Activated T-cell treated with anti-CD3 and anti-CD28 coated beads, Interleukin-2, amount 50 U/mL, for 48 hours (primary cell): ENCODE results near the gene ITGA11.
"Not testable (repeated sequence)": the region's sequence is repeated elsewhere in the genome, so short reads cannot be mapped to it uniquely, and the experiment has no call there.

Experiments used
- DNase-seq, 2 experiments: peaks; one replicate each; pipeline ENCODE4 v3.0.0-alpha.2; 2020

The ITGA11 gene

DNA sequence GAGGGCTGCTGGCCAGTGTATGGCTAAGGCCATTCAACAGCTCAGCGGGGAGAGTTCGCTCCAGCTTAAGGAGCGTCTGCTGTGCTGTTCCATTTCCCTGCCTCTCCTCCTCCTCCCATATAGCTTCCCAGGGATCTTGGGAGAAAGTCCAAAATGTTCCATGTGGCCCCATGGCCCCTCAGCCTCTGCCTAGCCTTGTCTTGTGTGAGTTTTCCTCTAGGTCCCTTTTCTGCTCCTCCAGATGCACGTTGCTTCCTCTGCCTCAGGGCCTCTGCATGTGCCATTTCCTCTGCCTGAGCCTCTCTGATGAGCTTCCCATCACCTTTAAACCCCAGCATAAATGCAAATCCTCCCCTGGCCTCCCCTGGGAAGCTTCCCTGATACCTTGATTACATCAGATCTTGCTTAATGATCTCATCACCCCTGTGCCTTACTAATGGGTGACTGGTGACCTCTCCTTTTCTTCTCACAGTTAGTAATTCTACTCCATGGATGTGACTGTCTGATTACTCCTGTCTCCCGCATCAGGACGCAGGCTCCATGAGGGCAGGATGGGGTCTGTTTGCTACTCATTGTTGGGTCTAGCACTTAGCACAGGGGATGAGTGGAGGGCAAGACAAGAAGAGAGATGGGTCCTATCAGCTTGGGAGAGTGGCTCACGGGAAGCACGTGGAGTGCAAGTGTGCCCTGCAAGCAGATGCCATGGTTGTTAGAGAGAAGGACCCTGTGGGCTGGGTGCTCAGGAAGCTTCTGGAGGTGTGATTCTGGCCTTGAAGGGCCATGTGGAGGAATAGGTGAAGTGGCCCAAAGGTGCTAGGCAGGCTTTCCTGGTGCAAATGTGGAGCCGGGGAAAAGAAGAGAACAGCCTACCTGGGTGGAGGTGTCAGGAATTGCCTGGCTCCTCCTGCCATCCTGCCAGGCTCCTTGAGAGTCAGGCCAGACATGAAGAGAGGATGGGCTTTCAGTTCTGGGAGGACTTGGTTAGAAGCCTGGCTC, 23.8 kb downstream of the ITGA11 start:
- DNase-seq: no peak

DNA sequence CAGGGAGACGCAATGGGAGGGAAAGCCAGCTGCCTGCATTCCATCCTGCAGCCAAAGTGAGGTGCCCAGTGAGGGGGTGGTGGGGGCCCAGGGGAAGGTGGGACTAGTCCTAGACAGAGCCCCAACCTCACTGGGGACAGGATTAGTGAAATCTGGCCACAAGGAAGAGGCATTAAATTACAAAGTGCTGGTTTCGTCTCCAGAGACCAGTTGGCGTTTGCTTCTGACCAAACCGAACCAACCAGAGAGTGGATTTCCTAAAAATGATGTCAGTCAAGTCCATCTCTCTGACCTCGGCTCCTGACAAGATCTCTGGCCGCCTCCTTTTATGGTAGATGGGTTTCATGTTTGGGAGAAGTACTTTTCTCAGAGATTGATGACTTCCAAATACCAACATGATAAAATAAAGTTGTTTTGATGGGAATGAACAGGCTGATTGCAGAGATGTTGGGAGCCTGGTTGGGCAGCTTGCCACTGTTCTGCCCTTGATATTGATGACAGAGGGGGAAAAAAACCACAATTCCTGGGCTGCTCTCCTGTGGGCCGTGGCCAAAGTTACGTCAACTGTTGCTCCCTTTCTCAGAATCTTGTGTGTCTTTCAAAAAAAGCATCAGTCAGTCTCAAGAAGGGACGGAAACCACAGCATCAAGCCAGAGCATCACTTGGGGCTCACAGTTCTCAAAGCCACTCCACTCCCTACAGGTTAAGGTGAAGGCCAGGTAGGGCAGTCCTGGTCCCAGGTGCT, 24.6 kb downstream of the ITGA11 start:
- no peak for DNase-seq

DNA sequence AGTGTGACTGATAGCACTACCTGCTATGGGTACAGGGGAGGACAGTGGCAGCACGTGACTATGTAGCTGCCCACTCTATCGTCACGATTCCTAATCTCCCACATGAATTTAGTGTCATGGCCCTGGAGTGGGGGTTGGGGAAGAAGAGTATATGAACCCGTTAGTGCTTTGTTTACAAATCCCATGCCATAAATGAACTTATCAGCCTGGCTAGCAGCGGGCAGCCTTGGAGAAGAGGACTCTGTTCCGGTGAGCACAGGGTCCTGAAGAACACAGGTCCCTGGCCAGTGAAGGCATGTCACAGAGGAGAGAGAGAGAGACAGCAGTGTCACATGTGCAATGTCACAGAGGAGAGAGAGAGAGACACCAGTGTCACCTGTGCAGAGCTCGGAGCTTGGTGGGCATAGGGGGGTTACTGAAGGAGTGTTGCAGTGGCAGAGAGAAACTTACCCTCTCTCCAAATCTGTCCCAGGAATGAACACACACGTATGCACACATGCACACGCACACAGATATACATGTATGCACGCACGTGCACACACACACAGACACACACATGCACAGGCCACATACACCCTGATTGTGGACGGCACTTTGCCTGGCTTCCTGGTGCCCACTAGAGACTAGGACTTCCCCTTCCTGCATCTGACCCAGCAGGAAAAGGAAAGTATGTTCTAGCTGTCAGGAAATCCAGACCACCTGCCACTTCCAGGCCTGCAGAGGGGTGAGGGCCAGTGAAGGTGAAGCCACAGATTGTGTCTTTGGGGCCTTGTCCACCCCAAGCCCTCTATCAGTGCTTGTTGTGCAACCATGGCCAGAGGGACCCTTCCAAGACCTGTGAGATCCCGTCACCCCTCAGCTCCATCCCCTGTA, 26.3 kb downstream of the ITGA11 start:
- DNase-seq: no peak

DNA sequence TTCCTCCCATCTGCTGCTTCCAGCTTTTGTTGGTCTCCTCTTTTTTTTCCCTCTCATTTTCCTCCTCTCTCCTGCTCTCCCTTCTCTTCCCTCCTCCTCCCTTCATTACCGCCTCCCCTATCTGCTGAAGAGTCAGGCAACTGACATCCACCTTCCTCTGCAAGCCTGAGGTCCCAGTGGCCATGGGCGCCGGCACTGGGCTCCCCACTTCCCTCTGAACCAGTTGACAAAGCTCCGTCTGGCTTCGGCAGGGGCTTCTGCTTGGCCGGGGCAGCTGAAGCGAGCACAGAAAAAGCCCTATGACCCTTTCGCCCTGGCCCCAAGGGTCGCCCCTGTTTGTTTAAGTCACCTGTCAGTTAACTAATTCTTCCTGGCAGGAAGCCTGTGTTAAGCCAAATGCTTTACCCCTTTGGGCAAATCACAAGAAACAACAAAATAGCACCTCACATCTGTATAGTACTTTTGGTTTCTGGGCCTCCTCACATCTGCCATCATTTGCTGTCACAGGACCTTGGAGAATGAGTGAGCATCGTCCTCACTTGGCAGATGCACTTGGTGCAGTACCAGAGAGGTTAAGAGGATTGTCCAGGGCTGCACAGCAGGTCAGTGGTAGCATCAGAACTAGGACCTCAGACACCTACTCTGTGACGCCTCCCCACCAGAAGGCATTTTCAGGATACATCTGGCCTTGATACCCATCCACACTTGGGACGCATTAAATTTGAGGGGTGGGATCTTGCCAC, 27.7 kb downstream of the ITGA11 start:
- no peak for DNase-seq

DNA sequence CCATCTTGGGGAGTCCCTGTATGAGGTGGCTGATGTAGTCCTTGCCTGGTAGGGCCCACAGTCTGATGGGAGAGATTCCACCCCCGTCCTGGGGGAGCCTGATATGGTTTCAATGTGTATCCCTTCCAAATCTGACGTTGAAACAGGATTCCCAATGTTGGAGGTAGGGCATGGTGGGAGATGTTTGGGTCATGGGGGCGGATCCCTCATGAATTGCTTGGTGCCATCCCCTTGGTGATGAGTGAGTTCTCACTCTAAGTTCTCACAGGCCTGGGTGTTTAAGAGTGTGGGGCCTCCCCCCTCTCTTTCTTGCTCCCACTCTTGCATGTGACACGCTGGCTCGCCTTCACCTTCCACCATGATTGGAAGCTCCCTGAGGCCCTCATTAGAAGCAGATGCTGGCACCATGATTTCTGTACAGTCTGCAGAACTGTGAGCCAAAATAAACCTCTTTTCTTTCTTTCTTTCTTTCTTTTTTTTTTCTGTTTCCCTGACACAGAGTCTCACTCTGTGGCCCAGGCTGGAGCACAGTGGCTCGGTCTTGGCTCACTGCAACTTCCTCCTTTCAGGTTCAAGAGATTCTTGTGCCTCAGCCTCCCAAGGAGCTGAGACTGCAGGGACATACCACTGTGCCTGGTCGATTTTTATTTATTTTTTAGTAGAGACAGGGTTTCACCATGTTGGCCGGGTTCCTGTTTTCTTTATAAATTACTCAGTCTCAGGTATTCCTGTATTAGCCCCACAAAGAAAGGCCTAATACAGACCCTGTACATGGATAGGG, 28.6 kb downstream of the ITGA11 start:
- DNase-seq: no peak

DNA sequence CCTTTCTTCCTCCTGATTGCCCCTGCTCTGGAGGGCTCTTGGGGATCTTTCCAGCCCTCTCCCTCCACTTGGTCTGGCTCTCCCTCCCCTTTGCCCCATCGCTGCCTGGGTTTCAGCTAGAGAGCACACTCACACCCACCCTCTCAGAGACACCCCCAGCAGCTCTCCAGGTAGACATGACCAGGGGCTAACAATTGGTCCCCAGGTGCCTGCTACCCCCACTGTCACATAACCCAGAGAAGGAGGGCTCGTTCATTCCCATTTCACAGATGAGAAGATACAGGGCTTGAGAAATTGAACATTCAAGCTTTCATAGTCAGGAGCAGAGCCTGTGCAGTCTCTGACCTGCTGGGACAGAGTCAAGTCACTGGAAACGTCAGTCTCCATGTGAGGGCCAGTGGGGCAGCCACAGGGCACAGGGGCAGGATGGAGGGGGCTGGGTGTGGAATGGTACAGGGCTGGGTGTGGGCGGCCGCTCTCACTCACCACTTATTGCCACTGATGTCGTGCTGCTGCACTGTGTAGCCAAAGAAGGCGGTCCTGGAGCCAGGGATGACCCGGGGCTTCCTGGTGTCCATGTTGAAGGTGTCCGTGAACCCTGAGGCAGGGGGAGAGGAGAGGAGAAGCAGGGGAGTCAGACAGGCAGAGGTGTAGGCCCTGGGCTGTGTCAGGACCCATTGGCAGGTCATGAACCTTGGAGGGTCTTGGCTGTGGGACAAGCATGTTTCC, 29.4 kb downstream of the ITGA11 start:
- DNase-seq: no peak

DNA sequence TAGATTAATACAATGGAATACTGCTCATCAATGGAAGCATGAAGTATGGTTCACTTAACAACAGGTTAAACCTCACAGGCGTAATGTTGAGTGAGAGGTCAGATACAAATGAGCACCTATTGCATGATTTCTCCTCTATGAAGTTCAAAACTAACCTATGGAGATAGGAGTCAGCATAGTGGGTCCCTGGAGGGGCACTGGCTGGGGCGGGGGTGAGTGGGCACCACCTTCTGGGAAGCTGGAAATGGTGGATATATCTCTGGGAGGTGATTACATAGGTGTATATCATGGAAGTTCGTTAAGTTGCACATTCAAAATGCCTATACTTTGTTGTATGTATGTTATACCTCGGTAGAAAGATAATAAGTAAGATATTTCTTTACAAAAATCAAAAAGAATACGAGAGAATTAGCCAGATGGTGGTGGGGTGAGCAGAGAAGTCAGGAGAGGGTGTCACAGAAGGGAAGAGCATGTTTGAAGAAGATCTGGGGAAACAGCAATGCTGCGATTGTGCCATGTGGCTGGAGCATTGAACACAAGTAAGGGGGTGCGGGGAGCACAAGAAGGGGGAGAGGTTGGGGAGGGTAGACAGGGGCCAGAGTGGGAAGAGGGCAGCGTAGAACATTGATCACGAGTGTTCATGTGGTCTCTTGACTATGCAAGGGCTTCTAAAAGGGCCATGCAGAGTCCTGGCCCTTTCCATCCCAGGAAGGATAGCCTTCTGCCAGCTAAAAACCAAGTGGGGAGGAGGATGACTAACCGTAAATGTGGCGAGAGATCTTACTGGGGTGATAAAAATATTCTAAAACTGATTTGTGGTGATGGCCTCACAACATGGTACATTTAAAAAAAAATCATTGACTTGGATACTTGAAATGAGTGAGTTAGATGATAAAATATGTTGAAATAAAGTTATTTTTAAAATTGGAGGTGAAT, 30.2 kb downstream of the ITGA11 start:
- DNase-seq: no peak

DNA sequence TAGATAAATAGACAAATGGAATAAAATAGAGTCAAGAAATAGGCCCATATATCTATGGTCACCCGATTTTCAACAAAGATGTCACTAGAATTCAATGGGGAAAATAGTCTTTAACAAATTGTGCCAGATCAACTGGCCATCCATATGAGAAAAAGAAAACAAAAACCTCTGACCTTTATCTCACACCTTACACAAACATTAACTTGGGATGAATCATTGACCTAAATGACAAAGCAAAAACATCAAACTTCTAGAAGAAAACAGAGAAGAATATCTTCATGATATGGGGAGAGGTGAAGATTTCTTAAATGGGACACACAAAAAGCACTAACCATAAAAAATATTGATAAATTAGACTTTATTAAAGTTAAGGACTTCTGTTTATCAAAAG, 31.9 kb downstream of the ITGA11 start:
- DNase-seq: no peak

DNA sequence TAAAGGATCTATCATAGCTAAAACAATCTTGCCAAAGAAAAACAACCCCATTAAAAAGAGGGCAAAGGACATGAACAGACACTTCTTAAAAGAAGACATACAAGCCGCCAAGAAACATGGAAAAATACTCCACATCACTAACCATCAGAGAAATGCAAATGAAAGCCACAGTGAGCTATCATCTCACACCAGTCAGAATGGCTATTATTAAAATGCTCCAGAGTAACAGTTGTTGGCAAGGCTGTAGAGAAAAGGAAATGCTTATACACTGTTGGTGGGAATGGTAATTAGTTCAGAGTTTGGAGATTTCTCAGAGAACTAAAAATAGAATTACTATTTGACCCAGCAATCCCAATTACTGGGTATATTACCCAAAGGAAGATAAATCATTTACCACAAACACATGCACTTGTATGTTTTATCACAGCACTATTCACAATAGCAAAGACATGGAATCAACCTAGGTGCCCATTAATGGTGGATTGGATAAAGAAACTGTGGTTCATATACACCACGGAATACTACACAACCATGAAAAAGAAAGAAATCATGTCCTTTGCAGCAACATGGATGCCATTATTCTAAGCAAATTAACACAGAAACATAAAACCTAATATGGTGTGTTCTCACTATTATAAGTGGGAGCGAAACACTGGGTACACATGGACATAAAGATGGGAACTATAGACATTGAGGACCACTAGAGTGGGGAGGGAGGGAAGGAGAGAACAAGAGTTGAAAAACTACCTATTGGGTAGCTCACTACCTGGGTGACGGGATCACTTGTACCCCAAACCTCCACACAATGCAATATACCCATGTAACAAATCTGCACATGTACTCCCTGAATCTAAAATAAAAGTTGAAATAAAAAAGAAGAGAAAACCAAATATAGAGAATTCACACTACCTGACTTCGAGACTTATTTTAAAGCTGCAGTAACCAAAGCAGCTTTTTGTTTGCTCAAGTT, 32.6 kb downstream of the ITGA11 start:
- no peak for DNase-seq

DNA sequence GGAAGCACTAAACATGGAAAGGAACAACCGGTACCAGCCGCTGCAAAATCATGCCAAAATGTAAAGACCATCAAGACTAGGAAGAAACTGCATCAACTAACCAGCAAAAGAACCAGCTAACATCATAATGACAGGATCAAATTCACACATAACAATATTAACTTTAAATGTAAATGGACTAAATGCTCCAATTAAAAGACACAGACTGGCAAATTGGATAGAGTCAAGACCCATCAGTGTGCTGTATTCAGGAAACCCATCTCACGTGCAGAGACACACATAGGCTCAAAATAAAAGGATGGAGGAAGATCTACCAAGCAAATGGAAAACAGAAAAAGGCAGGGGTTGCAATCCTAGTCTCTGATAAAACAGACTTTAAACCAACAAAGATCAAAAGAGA, 34.0 kb downstream of the ITGA11 start:
- DNase-seq: not testable (repeated sequence)

DNA sequence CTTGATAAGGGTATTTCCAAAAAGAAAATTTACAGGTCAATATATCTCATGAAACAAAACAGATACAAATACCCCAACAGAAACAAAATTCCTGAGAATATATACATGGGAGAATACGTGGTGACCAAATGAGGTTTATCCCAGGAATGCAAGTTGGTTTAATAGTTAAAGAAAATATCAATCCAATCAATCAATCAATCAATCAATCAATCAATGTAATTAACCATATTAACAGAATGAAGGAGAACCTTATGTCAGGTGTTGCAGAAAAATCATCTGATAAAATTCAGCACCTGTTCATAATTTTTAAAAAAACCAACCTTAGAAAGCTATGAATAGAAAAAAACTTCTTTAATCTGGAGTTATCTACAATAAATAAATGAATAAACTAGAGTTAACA, 35.9 kb downstream of the ITGA11 start:
- DNase-seq: no peak

DNA sequence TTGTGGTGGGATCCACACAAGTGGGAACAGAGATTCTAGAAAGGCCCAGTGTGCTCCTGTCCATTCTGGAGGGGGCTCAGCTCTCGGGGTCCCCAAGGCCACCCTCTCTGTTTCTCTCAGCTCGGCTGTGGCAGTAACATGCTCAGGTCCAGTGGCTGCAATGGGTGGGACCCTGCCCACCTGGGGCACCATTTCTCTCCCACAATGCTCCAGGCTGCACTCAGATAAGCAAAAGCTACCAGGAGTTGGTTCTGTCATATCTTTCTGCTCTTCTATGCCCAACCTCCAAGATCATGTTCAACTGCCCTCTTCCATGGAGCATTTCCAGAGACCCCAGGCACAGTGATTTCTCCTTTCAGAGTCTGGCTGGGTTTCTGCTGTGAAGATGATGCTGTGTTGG, 40.8 kb downstream of the ITGA11 start:
- DNase-seq: no peak

DNA sequence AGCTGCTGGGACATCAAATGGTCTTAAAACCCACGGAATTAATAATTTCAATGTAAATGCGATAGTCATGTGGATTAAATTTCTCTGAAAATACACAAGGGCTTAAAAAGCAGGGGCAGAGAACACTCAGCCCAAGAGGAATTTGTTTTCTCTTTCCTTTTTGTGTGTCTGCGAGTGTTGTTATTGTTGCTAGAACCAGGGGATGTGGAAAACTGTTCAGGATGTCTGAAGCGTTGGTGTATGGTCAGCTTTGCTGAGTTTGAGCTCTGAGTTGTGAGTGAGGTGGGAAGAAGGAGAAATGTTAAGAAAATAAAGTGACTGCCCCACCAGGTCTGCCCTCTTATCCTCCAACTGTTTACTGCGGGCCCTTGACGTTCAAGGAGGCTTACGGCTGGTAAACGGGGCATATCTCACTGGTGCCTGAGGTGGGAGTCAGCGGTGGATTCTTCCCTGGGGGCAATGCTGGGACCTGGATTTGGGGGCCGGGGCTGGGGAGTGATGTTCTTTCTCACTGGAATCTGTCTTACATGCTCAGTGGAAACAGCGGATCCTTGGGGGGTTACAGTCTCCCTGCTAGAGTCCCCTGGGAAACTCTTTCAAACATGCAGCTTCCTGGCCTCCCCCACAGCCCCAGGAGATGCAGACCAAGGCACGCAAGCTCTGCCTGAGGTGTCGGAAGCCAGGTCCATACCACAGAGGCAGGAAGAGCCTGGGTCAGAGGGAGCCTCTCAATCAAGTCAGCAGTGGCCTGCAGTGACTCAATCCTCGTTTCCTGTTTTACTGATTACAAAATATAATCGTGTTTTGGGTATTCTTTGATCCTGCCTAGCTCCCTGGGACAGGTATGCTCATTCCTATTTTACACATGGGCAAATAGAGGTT, 41.8 kb downstream of the ITGA11 start:
- DNase-seq: peak in 1 of 2 experiments; percentile 18

DNA sequence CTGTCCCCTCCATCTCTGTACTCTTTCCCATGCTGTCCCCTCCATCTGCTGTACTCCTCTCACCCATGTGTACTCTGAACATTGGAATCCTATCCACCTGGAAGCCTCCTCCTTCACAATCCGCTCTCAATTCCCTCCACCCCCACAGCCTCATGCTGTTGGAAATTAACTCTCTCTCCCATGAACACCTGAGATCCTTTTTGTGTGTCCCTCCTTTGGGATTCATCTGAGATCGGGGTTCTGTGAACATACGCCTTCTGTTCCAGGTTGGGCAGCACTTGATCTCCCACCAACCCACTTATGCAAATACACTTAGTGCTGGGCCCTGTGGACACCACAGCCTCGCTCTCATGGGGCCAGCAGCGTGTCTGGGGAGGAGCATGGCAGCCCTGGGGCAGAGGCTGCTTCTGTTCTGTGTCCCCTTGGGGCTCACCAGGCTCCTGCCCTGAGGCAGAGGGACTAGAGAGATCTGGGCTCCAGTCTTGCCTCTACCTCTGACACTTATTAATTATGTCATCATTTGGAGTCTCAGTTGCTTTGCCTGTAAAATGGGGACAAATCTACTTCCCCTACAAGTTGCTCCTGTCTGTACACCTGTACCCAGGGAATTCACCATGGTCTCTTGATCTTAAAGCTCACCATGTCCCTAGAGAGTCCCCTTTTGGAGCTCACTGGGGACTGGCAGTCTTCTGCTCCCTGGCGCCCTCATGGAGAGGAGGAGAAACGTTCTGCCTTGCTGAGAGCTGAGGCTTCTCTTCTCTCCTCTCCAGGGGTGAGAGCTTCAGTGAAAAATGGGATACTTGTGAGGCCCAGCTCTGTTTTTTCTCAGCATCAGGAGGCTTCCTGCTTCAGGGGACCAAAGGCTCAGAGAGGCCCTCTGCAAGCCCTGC, 42.7 kb downstream of the ITGA11 start:
- peak in 1 of 2 experiments; percentile 9 for DNase-seq

DNA sequence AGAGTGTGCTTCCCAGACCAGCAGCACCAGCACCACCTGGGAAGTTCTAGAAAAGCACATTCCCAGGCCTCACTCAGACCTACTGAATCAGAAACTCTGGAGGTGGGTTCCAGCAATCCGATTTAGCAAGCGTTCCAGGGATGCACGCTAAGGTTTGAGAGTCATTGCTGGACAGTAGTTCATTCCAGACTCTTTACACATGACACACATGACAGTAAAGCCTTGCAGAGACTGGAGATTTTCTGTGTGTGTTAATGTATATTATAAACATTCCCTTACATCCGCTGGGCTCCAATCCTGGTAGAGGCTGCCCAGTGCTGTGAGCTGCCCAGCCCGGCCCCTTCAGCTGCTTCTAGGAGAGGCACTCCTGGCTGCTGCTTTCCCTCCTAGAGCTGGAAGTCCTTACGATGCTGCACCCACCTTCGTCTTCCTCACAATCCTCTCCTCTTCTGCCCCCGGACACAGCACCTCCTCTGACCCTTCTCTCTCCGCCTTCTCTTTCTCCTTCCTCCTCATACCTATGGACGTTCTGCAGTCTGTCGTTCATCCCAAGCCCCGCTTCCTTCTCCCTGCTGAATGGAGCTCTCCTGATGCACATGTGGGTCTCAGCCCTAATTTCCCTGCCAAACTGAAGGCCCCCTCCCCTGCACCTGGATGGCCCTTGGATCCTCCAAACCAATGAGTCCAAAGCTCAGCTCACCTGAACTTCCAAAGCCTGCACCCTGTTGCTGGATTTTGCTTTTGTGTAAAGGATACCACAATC, 44.4 kb downstream of the ITGA11 start:
- peak in 1 of 2 experiments; percentile 6 for DNase-seq
